Body of pancreas (tissue), 4 donors: ENCODE measurements around the gene BCL7C.

Source experiments
- POLR2A ChIP-seq, 3 donors: fragments of 450-650 bp; IDR thresholded peaks; one replicate each; pipeline ENCODE4 v1.6.1; 2016; ENCODE audit warnings: antibody characterized with exemption in 3 of 3, mild to moderate bottlenecking in 2 of 3
- TF ChIP-seq, protein P1 (sequence below), 7 experiments: fragments of 450-650 bp in 4 of 7; fragments of 200-600 bp in 3 of 7; sonication (generic) in 3 of 7; IDR thresholded peaks; one replicate each; pipeline ENCODE4 v1.5.1; 2016 to 2019; ENCODE audit warnings: antibody characterized with exemption in 7 of 7

GRCh38 chr16:30842971-30843370 lies 50.9 kb downstream of the BCL7C start:
- TF ChIP-seq, protein P1, sequence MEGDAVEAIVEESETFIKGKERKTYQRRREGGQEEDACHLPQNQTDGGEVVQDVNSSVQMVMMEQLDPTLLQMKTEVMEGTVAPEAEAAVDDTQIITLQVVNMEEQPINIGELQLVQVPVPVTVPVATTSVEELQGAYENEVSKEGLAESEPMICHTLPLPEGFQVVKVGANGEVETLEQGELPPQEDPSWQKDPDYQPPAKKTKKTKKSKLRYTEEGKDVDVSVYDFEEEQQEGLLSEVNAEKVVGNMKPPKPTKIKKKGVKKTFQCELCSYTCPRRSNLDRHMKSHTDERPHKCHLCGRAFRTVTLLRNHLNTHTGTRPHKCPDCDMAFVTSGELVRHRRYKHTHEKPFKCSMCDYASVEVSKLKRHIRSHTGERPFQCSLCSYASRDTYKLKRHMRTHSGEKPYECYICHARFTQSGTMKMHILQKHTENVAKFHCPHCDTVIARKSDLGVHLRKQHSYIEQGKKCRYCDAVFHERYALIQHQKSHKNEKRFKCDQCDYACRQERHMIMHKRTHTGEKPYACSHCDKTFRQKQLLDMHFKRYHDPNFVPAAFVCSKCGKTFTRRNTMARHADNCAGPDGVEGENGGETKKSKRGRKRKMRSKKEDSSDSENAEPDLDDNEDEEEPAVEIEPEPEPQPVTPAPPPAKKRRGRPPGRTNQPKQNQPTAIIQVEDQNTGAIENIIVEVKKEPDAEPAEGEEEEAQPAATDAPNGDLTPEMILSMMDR (IDR thresholded peaks at IDR 0.05) = no peak
- TF ChIP-seq POLR2A (IDR thresholded peaks at IDR 0.05) = no peak
